ENCODE data around the gene SSR4.

Gene SSR4

DNA sequence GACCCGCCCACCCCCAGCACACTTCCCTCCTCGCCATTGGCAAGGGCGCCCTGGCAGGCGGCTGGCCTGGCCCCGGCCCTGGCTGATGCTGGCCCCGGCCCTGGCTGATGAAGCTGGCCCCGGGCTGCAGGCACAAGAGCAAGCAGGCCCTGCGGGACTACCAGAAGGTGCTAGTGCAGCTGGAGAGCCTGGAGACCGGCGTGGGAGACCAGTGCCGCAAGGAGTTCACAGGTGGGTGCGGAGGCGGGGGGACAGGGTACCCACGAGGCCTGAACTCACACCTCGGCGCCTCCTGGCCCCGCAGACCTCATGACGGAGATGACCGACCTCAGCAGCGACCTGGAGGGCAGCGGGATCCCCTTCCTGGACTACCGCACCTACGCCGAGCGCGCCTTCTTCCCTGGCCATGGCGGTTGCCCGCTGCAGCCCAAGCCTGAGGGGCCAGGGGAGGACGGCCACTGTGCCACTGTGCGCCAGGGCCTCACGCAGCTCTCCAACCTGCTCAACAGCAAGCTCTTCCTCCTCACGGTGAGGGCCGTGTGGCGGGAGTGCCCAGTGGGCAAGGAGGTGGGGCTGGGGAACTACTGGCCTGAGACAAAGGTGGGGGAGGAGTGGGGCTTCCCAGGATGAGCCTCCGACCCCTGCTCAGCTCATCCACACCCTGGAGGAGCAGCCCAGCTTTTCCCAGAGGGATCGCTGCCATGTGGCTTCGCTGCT lies 19.7 kb upstream of the SSR4 start:
- DNase-seq (ENCODE audit: low read depth in 2 of 2), result no peak
- no peak overlapping the region for H3K4me3 ChIP-seq (replicated peaks in 1 of 2; ENCODE audit: low read depth in 2 of 2, low read length in 2 of 2)

DNA sequence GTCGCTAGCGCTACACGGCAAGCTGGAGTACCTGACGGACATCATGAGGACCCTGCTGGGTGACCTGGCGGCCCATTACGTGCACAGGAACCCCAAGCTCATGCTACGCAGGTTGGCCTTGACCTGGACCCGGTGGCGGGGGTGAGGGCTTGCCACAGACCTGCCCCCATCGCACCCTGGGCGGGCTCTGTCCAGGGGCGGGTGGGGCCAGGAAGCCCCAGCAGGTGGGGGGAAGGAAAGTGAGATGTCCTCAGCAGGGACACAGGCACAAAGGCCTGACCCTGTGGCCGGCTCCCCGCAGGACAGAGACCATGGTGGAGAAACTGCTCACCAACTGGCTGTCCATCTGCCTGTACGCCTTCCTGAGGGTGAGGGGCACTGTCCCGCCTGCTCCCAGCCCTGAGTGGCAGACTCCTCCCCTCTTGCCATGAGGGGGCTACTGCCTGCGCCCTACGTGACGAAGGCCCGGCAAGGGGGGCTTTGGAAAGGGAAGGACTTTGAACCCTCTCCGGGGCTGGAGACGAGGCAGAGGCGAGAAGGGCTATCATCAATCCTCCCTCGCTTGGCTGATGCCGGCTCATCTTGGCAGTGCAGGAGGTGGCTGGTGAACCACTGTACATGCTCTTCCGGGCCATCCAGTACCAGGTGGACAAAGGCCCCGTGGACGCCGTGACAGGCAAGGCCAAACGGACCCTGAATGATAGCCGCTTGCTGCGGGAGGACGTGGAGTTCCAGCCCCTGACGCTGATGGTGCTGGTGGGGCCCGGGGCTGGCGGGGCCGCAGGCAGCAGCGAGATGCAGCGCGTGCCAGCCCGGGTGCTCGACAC lies 19.0 kb upstream of the SSR4 start:
- TF ChIP-seq, protein P1, sequence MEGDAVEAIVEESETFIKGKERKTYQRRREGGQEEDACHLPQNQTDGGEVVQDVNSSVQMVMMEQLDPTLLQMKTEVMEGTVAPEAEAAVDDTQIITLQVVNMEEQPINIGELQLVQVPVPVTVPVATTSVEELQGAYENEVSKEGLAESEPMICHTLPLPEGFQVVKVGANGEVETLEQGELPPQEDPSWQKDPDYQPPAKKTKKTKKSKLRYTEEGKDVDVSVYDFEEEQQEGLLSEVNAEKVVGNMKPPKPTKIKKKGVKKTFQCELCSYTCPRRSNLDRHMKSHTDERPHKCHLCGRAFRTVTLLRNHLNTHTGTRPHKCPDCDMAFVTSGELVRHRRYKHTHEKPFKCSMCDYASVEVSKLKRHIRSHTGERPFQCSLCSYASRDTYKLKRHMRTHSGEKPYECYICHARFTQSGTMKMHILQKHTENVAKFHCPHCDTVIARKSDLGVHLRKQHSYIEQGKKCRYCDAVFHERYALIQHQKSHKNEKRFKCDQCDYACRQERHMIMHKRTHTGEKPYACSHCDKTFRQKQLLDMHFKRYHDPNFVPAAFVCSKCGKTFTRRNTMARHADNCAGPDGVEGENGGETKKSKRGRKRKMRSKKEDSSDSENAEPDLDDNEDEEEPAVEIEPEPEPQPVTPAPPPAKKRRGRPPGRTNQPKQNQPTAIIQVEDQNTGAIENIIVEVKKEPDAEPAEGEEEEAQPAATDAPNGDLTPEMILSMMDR (IDR thresholded peaks at IDR 0.05; ENCODE audit: low read depth, low read length), result no peak
- H3K4me3 ChIP-seq (replicated peaks in 1 of 2; ENCODE audit: low read depth in 2 of 2, low read length in 2 of 2), result no peak overlapping the region
- DNase-seq (ENCODE audit: low read depth in 2 of 2), result no peak

More for the DNA sequence above, 19.7 kb upstream of the SSR4 start:
- TF ChIP-seq, protein P1 (IDR thresholded peaks at IDR 0.05; ENCODE audit: low read depth, low read length), result no peak

DNA sequence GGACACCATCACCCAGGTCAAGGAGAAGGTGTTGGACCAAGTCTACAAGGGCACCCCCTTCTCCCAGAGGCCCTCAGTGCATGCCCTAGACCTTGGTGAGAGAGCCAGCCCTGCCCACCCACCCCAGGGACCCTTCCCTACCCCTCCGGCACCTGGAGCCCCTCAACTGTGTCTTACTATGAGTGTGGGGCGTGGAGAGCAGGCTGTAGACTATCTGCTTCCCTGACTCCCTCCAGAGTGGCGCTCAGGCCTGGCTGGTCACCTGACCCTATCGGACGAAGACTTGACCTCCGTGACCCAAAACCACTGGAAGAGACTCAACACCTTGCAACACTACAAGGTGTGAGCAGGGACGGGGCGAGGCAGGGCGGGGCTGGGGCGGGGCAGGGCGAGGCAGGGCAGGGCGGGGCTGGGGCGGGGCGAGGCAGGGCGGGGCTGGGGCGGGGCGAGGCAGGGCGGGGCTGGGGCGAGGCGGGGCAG lies 18.3 kb upstream of the SSR4 start:
- DNase-seq (ENCODE audit: low read depth in 2 of 2), result no peak
- H3K4me3 ChIP-seq (replicated peaks in 1 of 2; ENCODE audit: low read depth in 2 of 2, low read length in 2 of 2), result no peak overlapping the region
- TF ChIP-seq, protein P1 (IDR thresholded peaks at IDR 0.05; ENCODE audit: low read depth, low read length), result no peak

DNA sequence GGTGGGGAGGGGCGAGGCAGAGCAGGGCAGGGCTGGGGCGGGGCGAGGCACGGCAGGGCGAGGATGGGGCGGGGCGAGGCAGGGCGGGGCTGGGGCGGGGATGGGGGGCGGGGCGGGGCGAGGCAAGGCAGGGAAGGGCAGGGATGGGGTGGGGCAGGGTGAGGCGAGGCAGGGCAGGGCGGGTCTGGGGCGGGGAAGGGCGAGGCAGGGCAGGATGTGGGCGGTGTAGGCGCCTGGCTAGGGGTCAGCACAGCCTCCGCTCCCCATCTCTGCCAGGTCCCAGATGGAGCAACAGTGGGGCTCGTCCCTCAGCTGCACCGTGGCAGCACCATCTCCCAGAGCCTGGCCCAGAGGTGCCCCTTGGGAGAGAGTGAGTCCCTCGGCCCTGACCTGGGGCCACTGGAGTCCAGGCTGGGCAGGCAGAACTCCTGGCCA lies 17.8 kb upstream of the SSR4 start:
- TF ChIP-seq, protein P1 (IDR thresholded peaks at IDR 0.05; ENCODE audit: low read depth, low read length), result no peak
- no peak overlapping the region for H3K4me3 ChIP-seq (replicated peaks in 1 of 2; ENCODE audit: low read depth in 2 of 2, low read length in 2 of 2)
- no peak for DNase-seq (ENCODE audit: low read depth in 2 of 2)

- DNase-seq (ENCODE audit: low read depth in 2 of 2), result no peak
- TF ChIP-seq, protein P1 (IDR thresholded peaks at IDR 0.05; ENCODE audit: low read depth, low read length), result no peak
These were observed 17.0 kb upstream of the SSR4 start for GRCh38 chrX:153777261-153778090.

GRCh38 chrX:153778181-153778580 lies 16.3 kb upstream of the SSR4 start:
- H3K4me3 ChIP-seq (replicated peaks in 1 of 2; ENCODE audit: low read depth in 2 of 2, low read length in 2 of 2), result no peak overlapping the region
- TF ChIP-seq, protein P1 (IDR thresholded peaks at IDR 0.05; ENCODE audit: low read depth, low read length), result no peak
- no peak for DNase-seq (ENCODE audit: low read depth in 2 of 2)

More at GRCh38 chrX:153777261-153778090, 17.0 kb upstream of the SSR4 start:
- H3K4me3 ChIP-seq (replicated peaks in 1 of 2; ENCODE audit: low read depth in 2 of 2, low read length in 2 of 2), result no peak overlapping the region

All from cardiac fibroblast (primary cell).